Ovary (tissue), 3 donors: ENCODE data around the gene RAVER2.

Experiments used
- CTCF ChIP-seq, 3 donors: fragments of 450-650 bp in 2 of 3; fragments of 200-600 bp in 1 of 3; IDR thresholded peaks; one replicate each; pipeline versions ENCODE4 v1.5.1 to v1.8.0; 2016 to 2022; ENCODE audit warnings: antibody characterized with exemption in 3 of 3, mild to moderate bottlenecking in 1 of 3
- EP300 ChIP-seq: sonication (generic); formaldehyde crosslinking; IDR thresholded peaks from one replicate; pipeline ENCODE4 v1.6.1; 2017; ENCODE audit warnings: antibody characterized with exemption
- POLR2A ChIP-seq: fragments of 450-650 bp; IDR thresholded peaks from one replicate; pipeline ENCODE4 v1.6.1; 2017; ENCODE audit warnings: antibody characterized with exemption, mild to moderate bottlenecking, moderate library complexity
- donor health status: DM: no; HTN: no; CAD: no.

DNA sequence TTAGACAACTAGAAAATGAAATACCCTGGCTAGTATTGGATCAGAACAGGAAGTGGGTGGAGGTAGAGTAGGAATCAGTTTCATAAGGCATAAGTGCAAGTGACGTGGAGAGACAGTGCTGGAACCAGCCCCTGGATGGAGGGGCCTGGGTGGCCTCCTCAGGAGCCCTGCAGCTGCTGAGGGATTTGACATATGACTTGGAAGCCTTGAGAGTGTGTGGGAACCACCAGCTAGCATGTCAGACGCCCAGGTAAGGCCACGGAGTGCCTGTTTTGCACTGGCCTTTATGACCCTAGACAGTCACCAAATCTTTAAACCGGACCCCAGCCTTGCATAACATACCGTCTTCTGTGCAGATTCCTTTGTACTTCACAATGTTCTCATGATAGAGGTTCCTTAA lies 94.4 kb downstream of the RAVER2 start:
- TF ChIP-seq CTCF (IDR thresholded peaks at IDR 0.05) (no peak), POLR2A (no peak), EP300 (no peak)
